Hematopoietic multipotent progenitor cell (in vitro differentiated cells): Measurements from ENCODE around the gene TMEM121B. TPM values are rescaled to one million over a fixed set of nuclear protein-coding genes. Genes with fewer than 3 reads are reported as not detected.

Source experiments
- DNase-seq, 3 donors: peaks; one replicate each; pipeline ENCODE4 v3.0.0-alpha.2; 2011 to 2015; ENCODE audit warnings: low read depth in 2 of 3, low spot score in 2 of 3
- total RNA-seq: library from RNA; depleted of rRNA; stranded (reverse); fragments of >200 nt; gene quantifications from one replicate; pipeline ENCODE4 v1.2.3, GENCODE V29; 2012

TMEM121B gene
- total RNA-seq, 1 donor: under 0.01 TPM

DNA sequence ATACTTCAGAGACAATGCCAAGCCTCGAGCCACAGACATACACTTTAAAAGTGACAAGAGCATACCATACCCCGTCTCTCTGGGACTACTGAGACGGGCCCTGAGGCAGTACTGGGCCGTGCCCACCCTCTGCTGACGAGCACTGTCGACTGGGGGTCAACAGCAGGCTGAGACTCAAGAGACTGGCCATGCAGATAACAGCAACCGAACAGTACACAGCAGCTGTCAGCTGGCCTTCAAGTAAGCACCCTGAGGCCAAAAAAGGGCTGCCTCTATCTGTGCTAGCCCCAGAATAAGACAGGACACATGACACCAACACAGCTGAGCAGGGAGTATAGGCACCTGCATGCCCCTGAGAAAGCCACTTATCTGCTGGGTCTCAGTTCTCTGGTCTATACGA is 18.9 kb upstream of the TMEM121B start:
- no peak for DNase-seq

DNA sequence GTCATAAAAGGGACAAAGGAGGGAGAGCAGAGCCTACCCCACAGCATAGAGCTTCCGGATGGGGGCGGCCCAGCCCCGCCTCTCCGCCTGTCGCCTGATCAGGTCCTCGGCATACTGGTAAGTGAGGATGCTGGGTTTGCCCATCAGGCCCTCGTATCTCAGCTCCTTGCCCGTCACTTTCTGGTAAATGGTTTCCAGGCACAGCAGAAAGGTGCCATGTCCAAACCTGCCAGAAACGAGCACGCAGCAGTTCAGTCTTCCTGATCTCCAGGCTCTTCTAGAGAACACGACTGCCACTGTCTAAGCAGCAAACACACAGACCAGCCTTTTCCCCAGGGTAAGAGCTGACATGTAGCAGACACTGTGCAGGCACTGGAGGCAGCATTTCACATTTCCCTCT is 17.4 kb upstream of the TMEM121B start:
- DNase-seq: no peak

DNA sequence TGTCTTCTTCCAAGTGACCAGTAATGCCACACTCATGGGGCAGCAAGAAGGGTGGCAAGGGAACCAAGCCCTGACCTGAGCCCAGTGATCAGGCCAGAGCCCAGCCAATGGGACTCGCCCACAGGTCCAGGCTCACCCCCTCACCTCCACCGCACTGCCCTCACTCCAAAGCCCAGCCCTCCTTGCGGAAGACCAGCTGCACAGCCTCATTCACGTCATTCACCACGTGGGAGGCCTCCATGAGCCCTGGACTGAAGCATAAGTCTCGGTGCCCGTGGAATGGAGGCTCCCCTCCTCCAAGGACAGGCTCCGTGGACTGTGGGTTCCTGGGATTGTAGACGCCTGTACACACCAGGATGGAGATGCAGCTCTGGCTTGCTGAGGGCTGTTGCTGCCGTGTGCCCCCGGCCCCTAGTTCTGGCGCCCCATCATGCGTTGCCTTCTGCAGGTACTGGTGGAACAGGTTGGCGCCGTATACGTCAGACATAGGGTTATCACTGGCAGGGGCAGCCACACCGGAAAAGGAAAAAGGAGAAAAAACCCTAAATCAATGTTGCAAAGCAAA is 16.8 kb upstream of the TMEM121B start:
- no peak for DNase-seq

DNA sequence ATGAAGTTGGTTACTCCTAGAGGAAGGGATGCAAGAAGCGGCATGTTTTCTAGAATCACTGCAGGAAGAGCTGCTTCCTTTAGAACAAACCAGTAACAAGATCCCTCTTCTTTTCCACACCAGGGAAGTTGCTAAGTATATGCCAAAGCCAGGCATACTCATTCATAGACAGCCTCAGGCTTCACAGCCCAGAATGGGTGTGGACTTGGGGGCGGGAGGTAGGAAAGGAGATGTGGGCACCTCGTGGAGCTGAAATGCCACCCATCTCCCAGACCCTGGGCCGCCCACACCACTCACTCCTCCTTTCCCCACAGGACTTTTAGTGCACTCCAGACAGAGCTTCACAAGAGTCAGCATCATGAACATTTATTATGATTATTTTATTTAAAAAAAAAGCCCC is 16.0 kb upstream of the TMEM121B start:
- DNase-seq: no peak

DNA sequence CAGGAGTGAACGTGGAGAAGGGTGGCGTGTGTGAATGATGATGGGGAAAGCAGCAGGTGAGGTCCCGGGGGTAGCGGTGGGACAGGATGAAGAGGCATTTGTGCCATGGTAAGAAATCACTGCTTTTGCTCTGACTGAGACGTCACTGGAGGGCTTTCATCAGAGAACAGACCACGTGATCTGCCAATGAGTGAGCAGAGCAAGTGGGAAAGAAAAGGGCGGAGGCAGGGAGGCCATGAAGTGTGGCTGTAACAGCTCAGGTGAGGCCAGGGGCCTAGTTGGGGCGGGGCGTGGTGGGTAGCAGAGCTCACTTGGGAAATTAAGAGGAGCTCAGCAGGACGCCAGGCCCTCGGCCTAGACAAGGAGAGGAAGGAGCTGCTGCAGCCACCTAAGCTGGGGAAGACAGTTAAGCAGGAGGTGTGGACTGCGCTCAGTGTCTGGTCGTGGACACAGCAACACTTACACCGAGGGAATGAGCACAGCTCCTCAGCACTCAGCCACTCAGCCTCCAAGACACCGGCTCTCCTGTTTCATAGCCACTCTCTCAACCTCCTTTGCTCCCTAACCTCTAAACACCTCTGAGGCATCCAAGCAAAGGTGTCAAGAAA is 14.1 kb upstream of the TMEM121B start:
- DNase-seq: no peak

DNA sequence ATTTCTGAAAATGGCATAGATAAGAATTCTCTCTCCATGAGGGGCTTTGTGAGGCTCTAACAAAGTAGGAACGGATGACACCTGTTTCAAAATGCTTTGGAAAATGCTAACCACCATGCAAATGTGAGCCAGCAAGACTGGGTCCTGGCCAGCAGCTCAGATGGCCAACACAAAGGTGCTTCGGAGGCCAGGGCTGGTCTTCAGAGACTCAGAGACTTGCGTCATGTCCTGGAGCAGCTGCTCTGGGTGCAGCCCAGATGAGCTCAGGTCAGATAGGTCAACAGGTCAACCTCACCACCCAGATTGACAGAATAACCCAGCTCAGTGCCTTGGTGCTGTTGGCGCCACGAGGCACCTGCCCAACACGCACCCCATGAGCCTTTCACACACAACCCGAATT is 12.0 kb upstream of the TMEM121B start:
- DNase-seq: no peak

DNA sequence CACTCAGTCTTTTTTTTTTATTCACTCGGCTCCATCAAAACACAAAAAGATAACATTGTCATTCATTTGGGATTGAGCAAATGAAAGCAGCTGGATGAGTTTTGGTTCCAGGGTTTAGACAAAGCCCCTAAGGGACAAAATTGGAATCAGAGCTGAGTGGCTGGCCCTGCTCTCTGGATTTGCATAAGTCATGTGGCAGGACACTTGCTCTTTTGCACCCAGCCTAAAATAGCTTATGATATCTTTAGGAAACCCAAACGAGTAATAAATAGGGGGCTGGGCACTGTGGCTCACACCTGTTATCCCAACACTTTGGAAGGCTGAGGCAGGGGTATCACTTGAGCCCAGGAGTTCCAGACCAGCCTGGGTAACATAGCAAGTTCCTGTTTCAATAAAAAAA is 11.0 kb upstream of the TMEM121B start:
- no peak for DNase-seq

DNA sequence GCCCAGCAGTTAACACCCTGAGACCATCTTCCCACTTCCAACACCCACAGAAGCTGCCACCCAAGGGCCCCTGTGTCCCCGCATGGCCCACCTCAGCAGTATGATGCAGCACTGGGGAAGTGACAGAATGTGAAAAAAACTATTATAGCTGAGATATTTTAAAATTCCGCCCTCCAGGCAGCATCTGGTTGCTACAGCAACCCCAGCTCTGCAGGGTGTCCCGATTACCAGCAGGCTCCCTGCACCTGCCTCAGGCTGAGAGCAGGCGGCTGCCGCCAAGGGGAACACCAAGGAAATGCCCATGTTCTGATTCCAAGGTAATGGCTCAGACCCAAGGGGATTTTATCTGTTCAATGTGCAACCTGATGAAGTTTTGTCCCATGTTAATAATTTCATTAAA is 10.5 kb upstream of the TMEM121B start:
- DNase-seq: no peak

DNA sequence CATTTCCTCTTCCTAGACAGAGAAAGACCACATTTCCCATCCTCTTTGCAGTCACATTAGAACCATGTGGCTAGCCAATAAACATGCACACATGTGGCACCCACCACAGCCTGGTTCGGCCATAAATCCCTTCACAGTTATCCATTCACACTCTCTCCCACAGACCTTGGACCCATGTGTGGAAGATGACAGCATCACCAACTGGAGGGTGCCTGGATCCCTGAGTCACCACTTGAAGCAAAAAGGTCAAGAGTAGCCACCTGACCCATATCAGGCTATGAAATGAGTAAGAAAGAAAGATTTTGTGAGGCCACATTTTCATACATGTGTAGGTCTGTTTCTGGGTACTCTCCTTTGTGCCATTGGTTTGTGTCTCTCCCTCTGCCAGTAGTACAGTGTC is 9.0 kb upstream of the TMEM121B start:
- DNase-seq: no peak

DNA sequence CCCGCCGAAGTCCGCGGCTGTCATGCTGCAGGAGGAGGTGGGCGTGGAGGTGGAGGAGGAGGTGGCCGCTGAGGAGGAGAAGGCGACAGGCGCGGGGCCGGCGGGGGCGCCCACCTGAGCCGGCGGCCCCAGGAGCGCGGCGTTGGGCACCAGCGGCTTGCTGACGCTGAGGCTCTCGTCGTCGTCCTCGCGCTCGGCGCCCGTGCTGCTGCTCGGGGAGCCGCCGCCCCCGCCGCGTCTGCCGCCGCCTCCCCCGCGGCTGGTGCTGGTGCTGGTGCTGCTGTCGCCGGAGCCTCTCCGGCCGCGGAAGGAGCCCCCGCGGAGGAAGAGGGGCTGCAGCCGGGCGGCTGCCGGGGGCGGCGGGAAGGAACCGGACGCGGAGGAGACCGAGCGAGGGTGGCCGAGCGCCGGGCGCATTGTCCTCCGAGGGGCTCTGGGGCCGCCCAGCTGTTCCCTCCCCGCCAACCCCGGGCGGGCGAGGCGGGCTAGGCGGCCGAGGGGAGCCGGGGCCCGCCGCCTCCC is 388 bp downstream of the TMEM121B start:
- DNase-seq: no peak

DNA sequence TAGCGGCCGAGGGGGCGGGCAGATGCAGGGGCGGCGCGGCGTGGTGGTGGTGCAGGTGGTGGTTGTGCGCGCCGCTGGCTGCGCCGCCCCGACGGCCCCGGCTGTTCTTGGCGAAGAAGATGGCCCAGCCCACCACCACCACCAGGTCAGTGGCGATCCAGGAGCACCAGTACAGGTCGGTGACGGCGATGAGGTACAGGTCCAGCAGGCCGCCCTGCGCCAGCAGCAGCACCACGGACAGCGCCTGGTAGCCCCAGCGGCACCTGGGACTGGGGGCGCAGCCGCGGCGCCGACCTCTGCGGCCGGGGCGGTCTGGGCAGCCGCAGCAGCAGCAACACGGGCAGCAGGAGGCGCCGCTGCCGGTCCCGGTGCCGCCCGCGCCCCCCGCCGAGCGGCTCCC is 879 bp downstream of the TMEM121B start:
- peak; percentile 28 to 65 (median 63) for DNase-seq

DNA sequence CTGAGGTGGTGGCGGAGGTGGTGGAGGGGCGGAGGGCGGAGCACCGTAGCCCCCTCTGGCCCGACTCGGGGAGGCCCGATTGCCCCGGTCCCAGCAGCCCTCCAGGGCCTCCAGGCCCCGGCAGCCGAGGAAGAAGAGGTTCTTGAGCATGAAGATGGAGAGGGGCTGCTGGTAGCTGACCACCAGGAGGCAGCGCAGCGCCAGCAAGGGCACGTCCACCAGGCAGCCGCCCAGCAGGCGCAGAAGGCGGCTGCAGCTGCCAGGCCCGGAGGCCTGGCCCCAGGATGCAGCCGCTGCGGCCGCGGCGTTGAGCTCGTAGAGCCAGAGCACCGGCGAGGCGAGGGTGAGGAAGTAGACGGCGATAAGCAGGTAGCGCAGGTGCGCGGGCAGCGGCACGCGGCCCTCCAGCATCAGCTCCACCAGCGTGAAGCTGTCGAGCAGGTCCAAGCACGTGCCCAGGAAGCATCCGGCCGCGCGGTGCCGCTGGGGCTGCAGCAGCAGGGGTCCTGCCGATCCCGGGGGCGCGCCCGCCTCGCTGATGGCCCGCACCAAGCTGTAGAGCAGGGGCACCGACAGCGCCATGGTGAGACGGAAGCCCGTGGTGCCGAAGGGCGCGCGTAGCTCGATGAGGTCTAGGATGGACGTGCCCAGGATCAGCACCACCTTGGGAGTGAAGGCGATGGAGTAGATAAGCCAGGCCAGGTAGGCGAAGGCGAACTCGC is 1.5 kb downstream of the TMEM121B start:
- no peak for DNase-seq

DNA sequence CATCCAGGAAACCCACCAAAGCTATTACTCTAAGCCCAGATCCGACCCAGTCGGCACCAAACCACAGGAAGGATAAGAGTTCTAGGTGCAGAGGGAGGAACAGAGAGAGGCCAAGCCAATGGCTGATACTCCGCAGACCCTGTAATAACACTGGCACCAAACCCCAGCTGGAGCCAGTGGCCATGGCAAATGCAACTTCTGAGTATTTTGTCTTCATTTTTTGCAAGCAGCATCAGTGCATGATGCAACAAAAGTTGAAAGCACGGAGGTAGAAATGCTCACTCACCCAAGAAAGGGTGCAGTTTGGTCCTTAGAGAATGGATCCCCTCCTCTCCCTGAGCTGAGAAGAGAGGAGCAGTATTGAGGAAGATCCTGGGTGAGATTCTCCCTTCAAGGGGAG is 2.8 kb downstream of the TMEM121B start:
- DNase-seq: no peak

DNA sequence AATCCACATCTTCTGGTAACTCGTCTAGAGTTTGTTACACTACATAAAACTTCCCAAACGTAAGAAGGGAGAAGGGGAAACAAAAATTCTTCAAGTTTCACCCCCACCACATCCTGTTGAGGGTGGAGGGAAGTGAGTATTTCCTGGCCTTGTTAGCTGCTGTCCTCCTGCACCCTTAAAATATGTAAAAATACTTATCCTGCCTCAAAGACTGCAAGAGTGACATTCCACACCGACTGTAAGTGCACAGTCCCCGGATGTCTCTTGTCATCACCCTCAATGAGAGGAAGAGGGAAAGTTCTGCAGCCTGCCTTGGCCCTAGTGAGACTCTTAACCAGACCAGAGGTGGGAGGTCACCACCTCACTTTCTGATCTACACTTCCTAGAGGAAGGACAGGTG is 3.3 kb downstream of the TMEM121B start:
- no peak for DNase-seq

DNA sequence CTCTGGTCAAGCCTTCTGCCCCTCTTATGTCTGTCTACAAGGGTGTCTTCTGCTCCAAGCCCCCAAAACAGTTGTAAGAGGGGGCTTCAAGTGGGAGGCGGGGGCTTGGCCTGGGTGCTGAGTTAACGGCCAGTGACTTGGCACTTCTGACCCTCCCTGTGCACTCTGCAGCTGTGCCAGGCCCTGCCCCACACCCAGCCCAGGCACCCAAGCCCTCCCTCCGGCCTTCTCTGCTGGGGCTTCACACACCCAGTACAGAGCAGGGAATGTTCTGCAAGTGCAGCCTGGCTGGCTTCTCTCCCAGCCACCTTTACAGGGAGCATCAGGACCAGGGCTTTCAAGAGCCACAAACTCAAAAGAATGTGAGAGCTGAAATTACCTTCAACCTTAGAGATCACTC is 3.8 kb downstream of the TMEM121B start:
- no peak for DNase-seq

DNA sequence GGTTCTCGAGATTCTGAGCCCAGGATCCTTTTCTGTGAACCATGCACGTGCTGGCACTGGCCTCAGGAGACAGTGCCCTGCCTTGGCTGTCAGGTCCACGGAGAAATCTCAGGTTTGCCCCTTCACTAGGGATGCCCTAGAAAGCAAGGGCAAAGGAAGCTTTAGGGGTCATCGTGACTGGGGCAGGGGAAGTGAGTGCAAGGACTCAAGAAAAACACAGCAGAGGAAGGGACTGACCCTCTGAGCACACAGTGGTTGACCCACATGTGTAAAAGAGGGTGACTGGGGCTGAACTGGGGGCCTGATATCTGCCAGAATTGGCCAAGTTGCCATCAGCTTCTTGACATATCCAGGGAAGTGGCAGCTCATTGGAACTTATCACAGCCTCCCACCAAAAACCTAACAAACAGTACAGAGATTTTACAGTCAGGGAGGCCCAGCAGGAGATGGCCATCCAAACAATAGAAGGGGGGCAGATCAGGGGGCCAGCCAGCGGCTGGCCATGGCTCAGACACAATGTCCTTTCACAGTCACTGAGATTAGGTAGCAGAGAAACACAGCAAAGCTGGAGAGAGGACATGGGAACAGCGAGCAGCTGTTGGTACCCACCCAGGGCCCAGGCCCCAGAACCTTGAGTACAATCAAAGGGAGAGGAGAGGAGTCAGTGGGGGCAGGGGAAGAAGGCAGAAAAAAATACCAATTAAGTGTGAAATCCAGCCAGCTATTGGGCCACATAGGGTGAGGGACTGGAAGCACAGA is 4.4 kb downstream of the TMEM121B start:
- DNase-seq: no peak

DNA sequence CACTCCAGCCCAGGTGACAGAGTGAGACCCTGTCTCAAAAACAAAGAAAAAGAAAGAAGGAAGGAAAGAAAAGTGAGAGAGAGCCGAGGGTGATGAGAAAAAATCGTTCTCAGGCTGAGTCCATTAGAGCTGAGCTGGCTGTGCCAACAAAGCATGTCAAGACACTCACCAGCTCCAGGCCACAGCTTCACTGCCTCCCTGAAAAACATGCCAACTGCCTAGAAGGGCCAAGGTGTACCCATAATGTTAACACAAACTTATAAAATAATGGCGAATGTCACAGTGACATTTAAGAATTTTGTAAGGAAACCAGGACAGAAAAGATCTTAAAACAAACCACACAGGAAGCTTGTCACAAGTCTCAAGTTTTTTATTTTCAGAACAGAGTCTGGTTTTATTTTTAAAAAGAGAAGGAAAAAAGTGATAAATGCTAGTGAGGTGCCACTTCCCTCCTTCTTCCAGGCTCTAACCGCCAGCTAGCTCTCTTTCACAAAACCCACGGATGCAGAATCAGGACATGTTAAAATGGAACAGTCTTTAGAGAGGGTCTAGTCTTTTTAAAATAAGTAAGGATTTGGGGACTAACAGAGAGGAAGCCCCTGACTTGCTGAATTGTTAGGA is 5.1 kb downstream of the TMEM121B start:
- DNase-seq: no peak

DNA sequence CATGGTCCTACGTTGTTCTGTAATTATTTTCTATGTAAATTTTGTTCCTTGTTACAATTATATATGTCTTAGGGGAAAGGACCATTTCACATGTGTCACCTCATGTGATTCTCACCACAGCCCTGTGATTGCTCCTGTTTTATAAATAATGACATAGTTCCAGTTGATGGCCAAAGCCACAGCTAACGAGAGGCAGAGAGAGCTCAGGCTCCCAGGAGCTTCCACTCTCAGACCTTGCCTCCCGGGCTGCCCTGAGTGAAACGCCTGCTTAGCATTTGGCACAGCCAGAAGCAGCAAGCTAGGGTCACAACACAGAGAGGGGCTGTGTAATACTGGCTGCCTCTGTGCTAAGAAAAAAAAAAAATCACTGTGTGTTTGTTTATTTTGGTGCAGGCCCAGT is 5.9 kb downstream of the TMEM121B start:
- DNase-seq: no peak

DNA sequence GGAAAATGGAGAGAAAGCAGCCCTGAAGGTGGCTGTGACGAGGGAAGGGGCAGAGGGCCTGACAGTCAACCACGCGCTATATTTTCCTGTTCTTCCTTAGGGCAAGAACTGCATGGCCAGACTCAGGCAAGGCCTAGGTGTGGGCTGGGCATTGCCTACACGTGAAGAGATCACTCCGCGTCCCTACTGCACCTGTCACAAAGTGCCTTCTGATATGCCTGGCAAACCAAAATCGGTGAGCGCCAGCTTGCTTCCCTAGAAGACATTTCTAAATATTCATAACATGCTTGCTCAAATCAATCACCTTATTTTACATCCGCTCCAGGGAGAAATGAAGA is 6.3 kb downstream of the TMEM121B start:
- DNase-seq: no peak

DNA sequence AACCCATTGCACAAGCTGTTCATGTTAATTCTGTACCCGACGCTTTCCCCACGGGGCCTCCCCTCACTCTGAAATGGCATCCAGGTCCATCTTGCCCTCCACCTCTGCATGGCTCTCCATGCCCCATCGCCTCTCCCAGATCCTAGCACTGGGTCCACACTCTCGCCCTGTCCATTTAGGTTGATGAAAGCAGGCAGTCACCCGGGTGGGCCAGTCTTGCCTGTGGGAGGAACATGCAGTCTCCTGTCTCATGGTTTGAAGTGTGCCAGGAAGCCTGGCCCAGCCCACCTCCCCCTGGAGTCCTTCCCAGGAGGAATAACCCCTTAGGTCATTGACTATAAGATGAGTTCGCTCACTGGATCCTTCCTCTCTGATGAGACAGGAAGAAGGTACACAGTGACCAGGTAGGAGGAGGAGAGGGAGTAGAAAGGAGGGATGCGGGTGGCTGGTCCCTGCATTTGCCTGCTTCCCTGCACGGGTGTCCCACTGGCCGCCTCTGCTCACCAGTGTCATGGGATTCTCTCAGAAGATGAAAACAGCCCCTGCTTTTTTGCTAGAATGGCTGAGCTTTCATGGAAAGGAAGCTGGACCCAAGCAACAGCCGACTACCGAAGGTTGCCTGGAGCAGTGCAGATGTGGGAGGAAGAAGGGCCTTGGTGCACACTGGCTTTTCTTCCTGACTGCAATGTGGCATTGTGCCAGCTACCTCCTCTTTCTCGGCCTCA is 6.8 kb downstream of the TMEM121B start:
- no peak for DNase-seq

DNA sequence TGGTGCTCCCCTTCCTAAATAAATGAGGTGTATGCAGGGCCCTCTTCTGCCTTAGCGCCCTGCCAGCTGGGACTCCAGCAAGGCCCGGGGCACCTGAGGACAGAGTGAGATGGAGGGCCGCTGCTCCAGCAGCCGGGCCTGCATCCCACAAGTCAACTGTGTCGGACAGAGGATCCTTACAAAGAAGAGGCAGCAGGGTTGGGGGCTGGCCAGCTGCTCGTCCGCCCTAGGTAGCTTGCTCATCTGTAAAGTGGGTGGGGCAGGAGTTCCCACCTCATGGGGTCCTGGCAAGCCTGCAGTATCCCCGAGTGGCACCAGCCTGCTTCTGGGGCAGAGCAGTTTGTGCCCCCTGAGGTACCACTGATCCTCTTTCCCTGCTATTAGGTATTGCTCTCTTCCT is 7.6 kb downstream of the TMEM121B start:
- no peak for DNase-seq
